Muscle layer of colon (tissue), 2 donors: ENCODE measurements around the gene ZNF329.

ENCODE experiments used
- H3K27ac ChIP-seq: one replicate; pipeline ENCODE4 v1.7.0; 2013; ENCODE audit warnings: low read depth, mild to moderate bottlenecking, low read length, moderate library complexity
- H3K27me3 ChIP-seq, 2 donors: one replicate each; pipeline ENCODE4 v1.7.0; 2013; ENCODE audit warnings: low read length in 2 of 2, mild to moderate bottlenecking in 2 of 2; ENCODE audit not compliant: insufficient read depth in 2 of 2, control insufficient read depth in 1 of 2
- H3K36me3 ChIP-seq: one replicate; pipeline ENCODE4 v1.7.0; 2013; ENCODE audit warnings: mild to moderate bottlenecking, low read length; ENCODE audit not compliant: insufficient read depth
- H3K4me1 ChIP-seq: one replicate; pipeline ENCODE4 v1.7.0; 2013; ENCODE audit warnings: mild to moderate bottlenecking, low read length; ENCODE audit not compliant: insufficient read depth
- H3K4me3 ChIP-seq, 2 donors: one replicate each; pipeline ENCODE4 v1.7.0; 2013; ENCODE audit warnings: low read length in 2 of 2, low read depth in 1 of 2, mild to moderate bottlenecking in 1 of 2, moderate library complexity in 1 of 2
- H3K9ac ChIP-seq: one replicate; pipeline ENCODE4 v1.7.0; 2013; ENCODE audit warnings: low read length
- H3K9me3 ChIP-seq: one replicate; pipeline ENCODE4 v1.7.0; 2013; ENCODE audit warnings: mild to moderate bottlenecking, low read length
- donor health status: abdominal sarcoma.
- donor health status: Adenocarcinoma of cecum.

ZNF329 gene

GRCh38 chr19:58150328-58150921 lies at the start of gene ZNF329:
TSS of gene ZNF329 (minus strand) at chr19:58150789. CDS start at chr19:58129503, 21,286 bp downstream.
- Histone ChIP-seq H3K36me3 (no peaks in the 10 kb centered on the region), H3K9ac (peak within 1 kb of the TSS; percentile 84), H3K27ac (peak within 1 kb of the TSS; percentile 66), H3K9me3 (no peaks in the 10 kb centered on the region), H3K4me1 (peaks cover 28% of the 10 kb centered on the region), H3K4me3 (peak within 1 kb of the TSS; percentile 84 to 91), H3K27me3 (no peaks in the 10 kb centered on the region)

DNA sequence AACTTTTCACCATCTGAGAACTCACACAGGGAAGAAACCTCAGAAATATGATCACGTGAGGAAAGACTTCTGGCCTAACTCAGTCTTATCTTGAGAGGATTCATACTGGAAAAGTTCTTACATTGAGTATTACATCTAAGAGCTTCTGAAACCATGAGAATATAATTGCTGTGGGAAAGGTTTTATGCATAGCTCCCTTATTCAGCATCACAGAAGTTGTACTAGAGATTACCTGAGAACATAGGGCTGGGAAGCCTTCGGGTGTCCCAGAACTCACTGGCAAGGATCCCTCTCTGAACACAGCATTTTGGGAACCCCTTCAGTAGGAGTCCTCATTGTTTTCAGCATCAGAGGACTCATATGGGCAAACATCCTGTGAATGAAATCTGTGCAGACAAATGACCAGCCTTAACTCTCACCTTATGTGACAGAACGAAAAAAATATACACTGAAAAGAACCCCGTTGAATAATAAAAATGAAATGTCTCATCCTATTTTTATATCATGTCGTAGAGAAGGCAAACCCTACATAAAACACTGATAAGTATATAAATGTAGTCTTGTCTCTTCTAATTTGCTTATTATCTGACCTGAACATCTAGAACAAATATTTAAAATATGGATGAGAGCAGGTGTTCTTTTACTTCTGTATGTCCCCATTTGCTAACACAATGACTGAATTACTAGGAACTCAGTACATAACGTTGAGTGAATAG lies 46.5 kb upstream of the ZNF329 start:
- no peak overlapping the region for H3K27ac ChIP-seq
- peaks cover 96% of the 10 kb centered on the region for H3K9me3 ChIP-seq
- no peaks in the 10 kb centered on the region for H3K4me1 ChIP-seq
- H3K27me3 ChIP-seq, result no peaks in the 10 kb centered on the region
- H3K9ac ChIP-seq, result no peak overlapping the region
- H3K4me3 ChIP-seq, result peak overlapping the region in 1 of 2 donors; percentile 43
- peaks cover 63% of the 10 kb centered on the region for H3K36me3 ChIP-seq

GRCh38 chr19:58183817-58184215 lies 33.2 kb upstream of the ZNF329 start:
- H3K4me1 ChIP-seq, result no peaks in the 10 kb centered on the region
- peak overlapping the region; percentile 75 to 86 for H3K4me3 ChIP-seq
- peaks cover 29% of the 10 kb centered on the region for H3K36me3 ChIP-seq
- H3K27me3 ChIP-seq, result no peaks in the 10 kb centered on the region
- peak overlapping the region; percentile 81 for H3K27ac ChIP-seq
- H3K9ac ChIP-seq, result peak overlapping the region; percentile 37
- H3K9me3 ChIP-seq, result peaks cover 66% of the 10 kb centered on the region

DNA sequence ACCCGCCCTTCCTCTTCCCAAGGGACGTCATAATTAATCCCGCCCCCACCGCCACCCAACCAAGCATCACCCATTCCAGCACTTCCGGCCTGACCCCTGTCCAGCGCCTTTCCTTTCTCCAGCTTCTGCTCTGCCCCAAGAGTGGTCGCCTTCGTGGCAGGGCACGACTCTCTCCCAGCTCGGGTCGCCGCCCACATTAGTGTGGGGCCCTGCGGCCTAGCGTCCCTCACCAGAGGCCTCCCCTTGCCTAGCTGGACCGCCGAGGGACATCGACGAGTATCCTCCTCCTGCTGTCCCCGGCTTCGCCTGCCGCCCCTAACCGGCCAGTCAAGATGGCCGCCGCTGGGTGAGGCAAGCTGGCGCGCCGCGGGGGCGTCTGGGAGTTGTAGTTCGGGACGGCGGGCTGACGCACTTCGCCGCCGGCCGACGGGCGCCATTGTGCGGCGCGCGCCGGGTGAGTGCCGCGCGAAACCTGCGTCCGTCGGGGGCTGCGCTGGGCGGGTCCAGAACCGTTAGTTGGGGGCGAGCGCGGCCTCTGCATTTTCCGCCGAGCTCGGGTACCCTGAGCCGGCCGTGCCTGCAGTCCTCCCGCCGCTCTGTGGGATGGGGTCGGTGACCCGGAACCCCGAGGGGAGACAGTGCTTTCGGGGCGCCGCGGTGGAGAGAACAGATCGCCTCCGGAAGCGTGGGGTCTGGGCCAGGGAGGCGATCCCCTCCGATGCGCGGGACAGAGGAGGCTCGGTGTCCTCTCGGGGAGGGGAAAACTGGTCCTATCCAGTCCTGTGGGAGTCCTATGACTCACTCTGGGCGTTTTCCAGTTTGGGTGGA lies 32.6 kb upstream of the ZNF329 start, which contains the start of gene ZNF274:
TSS of gene ZNF274 (plus strand) at position 73 of the 828 bp plus-strand sequence. CDS start 905 bp downstream, outside the sequence.
- peak within 1 kb of the TSS; percentile 75 to 86 for H3K4me3 ChIP-seq
- H3K4me1 ChIP-seq, result no peaks in the 10 kb centered on the region
- peaks cover 29% of the 10 kb centered on the region for H3K36me3 ChIP-seq
- H3K27ac ChIP-seq, result peak within 1 kb of the TSS; percentile 81
- H3K9me3 ChIP-seq, result peaks cover 66% of the 10 kb centered on the region
- H3K27me3 ChIP-seq, result no peaks in the 10 kb centered on the region
- H3K9ac ChIP-seq, result peak within 1 kb of the TSS; percentile 37

- Histone ChIP-seq H3K9me3 (peaks cover 70% of the 10 kb centered on the region), H3K36me3 (peaks cover 23% of the 10 kb centered on the region), H3K9ac (no peak overlapping the region), H3K27me3 (no peaks in the 10 kb centered on the region), H3K4me1 (no peaks in the 10 kb centered on the region), H3K27ac (peak overlapping the region; percentile 28), H3K4me3 (peak overlapping the region; percentile 75 to 86)
Observed at GRCh38 chr19:58182577-58182988, 32.0 kb upstream of the ZNF329 start.

GRCh38 chr19:58181902-58182576 lies 31.4 kb upstream of the ZNF329 start:
- H3K27ac ChIP-seq, result peak overlapping the region; percentile 28
- peaks cover 17% of the 10 kb centered on the region for H3K36me3 ChIP-seq
- H3K4me3 ChIP-seq, result peak overlapping the region; percentile 48 to 86
- peaks cover 68% of the 10 kb centered on the region for H3K9me3 ChIP-seq
- no peaks in the 10 kb centered on the region for H3K4me1 ChIP-seq
- no peaks in the 10 kb centered on the region for H3K27me3 ChIP-seq
- H3K9ac ChIP-seq, result no peak overlapping the region

DNA sequence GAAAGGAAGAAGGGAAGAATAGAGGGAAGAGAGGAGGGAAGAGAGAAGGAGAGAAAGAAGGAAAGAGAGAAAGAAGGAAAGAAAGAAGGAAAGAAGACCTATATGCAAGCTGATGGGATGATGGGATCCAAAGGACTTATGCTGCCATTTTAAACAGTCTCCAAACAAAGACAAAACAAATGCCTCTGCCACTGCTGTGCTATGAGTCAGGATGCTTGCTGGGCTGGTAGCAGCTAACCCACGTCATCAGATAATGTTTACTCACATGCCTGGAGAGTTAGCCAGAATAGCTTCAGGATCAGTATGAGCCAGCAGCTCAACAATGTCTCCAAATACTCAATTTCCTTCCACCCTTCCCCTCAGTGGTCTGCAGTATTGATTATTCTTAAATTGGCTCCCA lies 20.3 kb upstream of the ZNF329 start:
- Histone ChIP-seq H3K36me3 (no peaks in the 10 kb centered on the region), H3K4me3 (no peak overlapping the region), H3K9me3 (peaks cover 32% of the 10 kb centered on the region)

GRCh38 chr19:58166708-58167280 lies 16.2 kb upstream of the ZNF329 start:
- peaks cover 19% of the 10 kb centered on the region for H3K9me3 ChIP-seq
- H3K27ac ChIP-seq, result no peak overlapping the region
- H3K27me3 ChIP-seq, result no peaks in the 10 kb centered on the region

More for the DNA sequence above, 20.3 kb upstream of the ZNF329 start:
- Histone ChIP-seq H3K4me1 (no peaks in the 10 kb centered on the region), H3K27me3 (no peaks in the 10 kb centered on the region), H3K27ac (no peak overlapping the region), H3K9ac (no peak overlapping the region)

DNA sequence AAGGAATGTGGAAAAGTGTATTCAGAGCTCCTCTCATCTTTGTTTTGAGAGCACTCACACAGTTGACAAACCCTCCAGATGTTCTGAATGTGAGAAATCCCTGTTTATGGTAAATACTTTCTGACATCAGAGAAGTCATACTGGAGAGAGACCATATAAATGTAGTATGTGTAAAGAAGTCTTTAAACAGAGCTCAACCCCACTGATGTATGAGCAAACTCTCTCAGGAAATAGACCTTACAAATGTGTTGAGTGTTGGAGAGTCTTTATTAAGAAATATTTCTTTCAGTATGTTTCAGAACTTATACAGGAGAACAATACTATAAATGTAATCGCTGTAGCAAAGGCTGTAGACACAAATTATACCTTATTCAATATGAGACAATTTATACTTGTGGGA lies 15.7 kb upstream of the ZNF329 start:
- Histone ChIP-seq H3K27ac (no peak overlapping the region), H3K4me3 (no peak overlapping the region), H3K9me3 (peaks cover 19% of the 10 kb centered on the region), H3K4me1 (no peaks in the 10 kb centered on the region), H3K9ac (no peak overlapping the region), H3K27me3 (no peaks in the 10 kb centered on the region), H3K36me3 (no peaks in the 10 kb centered on the region)

More at GRCh38 chr19:58166708-58167280, 16.2 kb upstream of the ZNF329 start:
- H3K36me3 ChIP-seq, result no peaks in the 10 kb centered on the region
- no peak overlapping the region for H3K4me3 ChIP-seq
- no peak overlapping the region for H3K9ac ChIP-seq
- no peaks in the 10 kb centered on the region for H3K4me1 ChIP-seq

DNA sequence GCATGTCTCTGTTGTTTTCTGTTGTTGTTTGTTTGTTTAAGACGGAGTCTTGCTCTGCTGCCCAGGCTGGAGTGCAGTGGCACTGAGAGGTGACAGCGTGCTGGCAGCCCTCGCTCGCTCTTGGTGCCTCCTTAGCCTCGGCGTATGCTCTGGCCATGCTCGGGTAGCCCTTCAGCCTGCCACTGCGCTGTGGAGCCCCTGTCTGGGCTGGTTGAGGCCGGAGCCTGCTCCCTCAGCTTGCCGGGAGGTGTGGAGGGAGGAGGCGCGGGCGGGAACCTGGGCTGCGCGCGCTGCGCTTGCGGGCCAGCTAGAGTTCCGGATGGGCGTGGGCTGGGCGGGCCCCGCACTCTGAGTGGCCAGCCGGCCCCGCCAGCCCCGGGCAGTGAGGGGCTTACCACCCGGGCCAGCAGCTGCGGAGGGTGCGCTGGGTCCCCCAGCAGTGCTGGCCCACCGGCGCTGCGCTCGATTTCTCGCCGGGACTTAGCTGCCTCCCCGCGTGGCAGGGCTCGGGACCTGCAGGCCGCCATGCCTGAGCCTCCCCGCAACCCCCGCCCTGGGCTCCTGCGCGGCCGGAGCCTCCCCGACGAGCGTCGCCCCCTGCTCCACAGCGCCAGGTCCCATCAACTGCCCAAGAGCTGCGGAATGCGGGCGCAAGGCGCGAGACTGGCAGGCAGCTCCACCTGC lies 6.6 kb upstream of the ZNF329 start:
- Histone ChIP-seq H3K9ac (no peak overlapping the region), H3K27me3 (no peaks in the 10 kb centered on the region), H3K4me1 (peaks cover 13% of the 10 kb centered on the region), H3K9me3 (no peaks in the 10 kb centered on the region), H3K4me3 (no peak overlapping the region), H3K36me3 (no peaks in the 10 kb centered on the region), H3K27ac (no peak overlapping the region)
